Measurements from ENCODE around the gene ANXA6.

The ANXA6 gene

GRCh38 chr5:151186538-151186937 lies 29.0 kb upstream of the ANXA6 start:
- TF ChIP-seq YY1 (IDR thresholded peaks at IDR 0.05; ENCODE audit: insufficient read depth, insufficient read length) (no peak), ZNF274 (IDR thresholded peaks at IDR 0.05; ENCODE audit: low read depth, low read length) (no peak), SUZ12 (IDR thresholded peaks at IDR 0.05; ENCODE audit: extremely low read depth, insufficient read depth, insufficient read length) (no peak)
- H3K9ac ChIP-seq (ENCODE audit: insufficient read length, low read depth), result no peak overlapping the region
- H3K4me3 ChIP-seq (ENCODE audit: insufficient read length, low read depth), result no peak overlapping the region
- DNase-seq (ENCODE audit: low read depth, low spot score), result no peak
- no peaks in the 10 kb centered on the region for H3K9me3 ChIP-seq (ENCODE audit: insufficient read depth, low read length)
- H3K36me3 ChIP-seq (ENCODE audit: insufficient read depth, insufficient read length, low read length), result no peaks in the 10 kb centered on the region
- no peaks in the 10 kb centered on the region for H3K4me1 ChIP-seq (ENCODE audit: insufficient read depth, insufficient read length)
- no peaks in the 10 kb centered on the region for H3K27me3 ChIP-seq (ENCODE audit: insufficient read depth, insufficient read length)

- Histone ChIP-seq H3K36me3 (ENCODE audit: insufficient read depth, insufficient read length, low read length) (no peaks in the 10 kb centered on the region), H3K9ac (ENCODE audit: insufficient read length, low read depth) (no peak overlapping the region), H3K4me1 (ENCODE audit: insufficient read depth, insufficient read length) (no peaks in the 10 kb centered on the region), H3K4me3 (ENCODE audit: insufficient read length, low read depth) (no peak overlapping the region), H3K9me3 (ENCODE audit: insufficient read depth, low read length) (no peaks in the 10 kb centered on the region), H3K27me3 (ENCODE audit: insufficient read depth, insufficient read length) (no peaks in the 10 kb centered on the region)
- no peak for TF ChIP-seq ZNF274 (IDR thresholded peaks at IDR 0.05; ENCODE audit: low read depth, low read length)
- TF ChIP-seq SUZ12 (IDR thresholded peaks at IDR 0.05; ENCODE audit: extremely low read depth, insufficient read depth, insufficient read length), result no peak
- no peak for TF ChIP-seq YY1 (IDR thresholded peaks at IDR 0.05; ENCODE audit: insufficient read depth, insufficient read length)
- DNase-seq (ENCODE audit: low read depth, low spot score), result no peak
Measured at GRCh38 chr5:151186052-151186451, 28.5 kb upstream of the ANXA6 start.

- Histone ChIP-seq H3K4me3 (ENCODE audit: insufficient read length, low read depth) (no peak overlapping the region), H3K9me3 (ENCODE audit: insufficient read depth, low read length) (no peaks in the 10 kb centered on the region), H3K36me3 (ENCODE audit: insufficient read depth, insufficient read length, low read length) (no peaks in the 10 kb centered on the region), H3K9ac (ENCODE audit: insufficient read length, low read depth) (no peak overlapping the region), H3K4me1 (ENCODE audit: insufficient read depth, insufficient read length) (no peaks in the 10 kb centered on the region), H3K27me3 (ENCODE audit: insufficient read depth, insufficient read length) (no peaks in the 10 kb centered on the region)
- DNase-seq (ENCODE audit: low read depth, low spot score), result no peak
- TF ChIP-seq SUZ12 (IDR thresholded peaks at IDR 0.05; ENCODE audit: extremely low read depth, insufficient read depth, insufficient read length), result no peak
- no peak for TF ChIP-seq ZNF274 (IDR thresholded peaks at IDR 0.05; ENCODE audit: low read depth, low read length)
- TF ChIP-seq YY1 (IDR thresholded peaks at IDR 0.05; ENCODE audit: insufficient read depth, insufficient read length), result no peak
Measured at GRCh38 chr5:151184316-151185042, 26.9 kb upstream of the ANXA6 start.

GRCh38 chr5:151183456-151184245 lies 26.1 kb upstream of the ANXA6 start:
- Histone ChIP-seq H3K9ac (ENCODE audit: insufficient read length, low read depth) (no peak overlapping the region), H3K4me3 (ENCODE audit: insufficient read length, low read depth) (no peak overlapping the region), H3K4me1 (ENCODE audit: insufficient read depth, insufficient read length) (no peaks in the 10 kb centered on the region), H3K27me3 (ENCODE audit: insufficient read depth, insufficient read length) (no peaks in the 10 kb centered on the region), H3K36me3 (ENCODE audit: insufficient read depth, insufficient read length, low read length) (no peaks in the 10 kb centered on the region), H3K9me3 (ENCODE audit: insufficient read depth, low read length) (no peaks in the 10 kb centered on the region)
- no peak for DNase-seq (ENCODE audit: low read depth, low spot score)
- no peak for TF ChIP-seq ZNF274 (IDR thresholded peaks at IDR 0.05; ENCODE audit: low read depth, low read length)
- no peak for TF ChIP-seq SUZ12 (IDR thresholded peaks at IDR 0.05; ENCODE audit: extremely low read depth, insufficient read depth, insufficient read length)
- TF ChIP-seq YY1 (IDR thresholded peaks at IDR 0.05; ENCODE audit: insufficient read depth, insufficient read length), result no peak

GRCh38 chr5:151182976-151183375 lies 25.4 kb upstream of the ANXA6 start:
- Histone ChIP-seq H3K9ac (ENCODE audit: insufficient read length, low read depth) (no peak overlapping the region), H3K9me3 (ENCODE audit: insufficient read depth, low read length) (no peaks in the 10 kb centered on the region), H3K4me3 (ENCODE audit: insufficient read length, low read depth) (no peak overlapping the region), H3K36me3 (ENCODE audit: insufficient read depth, insufficient read length, low read length) (no peaks in the 10 kb centered on the region), H3K27me3 (ENCODE audit: insufficient read depth, insufficient read length) (no peaks in the 10 kb centered on the region), H3K4me1 (ENCODE audit: insufficient read depth, insufficient read length) (no peaks in the 10 kb centered on the region)
- TF ChIP-seq ZNF274 (IDR thresholded peaks at IDR 0.05; ENCODE audit: low read depth, low read length) (no peak), SUZ12 (IDR thresholded peaks at IDR 0.05; ENCODE audit: extremely low read depth, insufficient read depth, insufficient read length) (no peak), YY1 (IDR thresholded peaks at IDR 0.05; ENCODE audit: insufficient read depth, insufficient read length) (no peak)
- no peak for DNase-seq (ENCODE audit: low read depth, low spot score)

GRCh38 chr5:151182524-151182900 lies 24.9 kb upstream of the ANXA6 start:
- DNase-seq (ENCODE audit: low read depth, low spot score), result no peak
- no peak overlapping the region for H3K9ac ChIP-seq (ENCODE audit: insufficient read length, low read depth)
- H3K9me3 ChIP-seq (ENCODE audit: insufficient read depth, low read length), result no peaks in the 10 kb centered on the region
- no peaks in the 10 kb centered on the region for H3K27me3 ChIP-seq (ENCODE audit: insufficient read depth, insufficient read length)
- TF ChIP-seq ZNF274 (IDR thresholded peaks at IDR 0.05; ENCODE audit: low read depth, low read length) (no peak), SUZ12 (IDR thresholded peaks at IDR 0.05; ENCODE audit: extremely low read depth, insufficient read depth, insufficient read length) (no peak), YY1 (IDR thresholded peaks at IDR 0.05; ENCODE audit: insufficient read depth, insufficient read length) (no peak)
- no peaks in the 10 kb centered on the region for H3K36me3 ChIP-seq (ENCODE audit: insufficient read depth, insufficient read length, low read length)
- H3K4me3 ChIP-seq (ENCODE audit: insufficient read length, low read depth), result no peak overlapping the region
- H3K4me1 ChIP-seq (ENCODE audit: insufficient read depth, insufficient read length), result no peaks in the 10 kb centered on the region

GRCh38 chr5:151181818-151182523 lies 24.4 kb upstream of the ANXA6 start:
- no peaks in the 10 kb centered on the region for H3K36me3 ChIP-seq (ENCODE audit: insufficient read depth, insufficient read length, low read length)
- DNase-seq (ENCODE audit: low read depth, low spot score), result no peak
- H3K4me3 ChIP-seq (ENCODE audit: insufficient read length, low read depth), result no peak overlapping the region
- no peak overlapping the region for H3K9ac ChIP-seq (ENCODE audit: insufficient read length, low read depth)
- no peaks in the 10 kb centered on the region for H3K27me3 ChIP-seq (ENCODE audit: insufficient read depth, insufficient read length)
- TF ChIP-seq ZNF274 (IDR thresholded peaks at IDR 0.05; ENCODE audit: low read depth, low read length) (no peak), SUZ12 (IDR thresholded peaks at IDR 0.05; ENCODE audit: extremely low read depth, insufficient read depth, insufficient read length) (no peak), YY1 (IDR thresholded peaks at IDR 0.05; ENCODE audit: insufficient read depth, insufficient read length) (no peak)
- no peaks in the 10 kb centered on the region for H3K4me1 ChIP-seq (ENCODE audit: insufficient read depth, insufficient read length)
- H3K9me3 ChIP-seq (ENCODE audit: insufficient read depth, low read length), result no peaks in the 10 kb centered on the region

Data from NT2/D1 (cell line).